Mucosa of descending colon (tissue), 3 donors: ENCODE measurements around the gene SLC39A9. TPM values are rescaled to one million over a fixed set of nuclear protein-coding genes. Genes with fewer than 3 reads are reported as not detected.

ENCODE experiments used
- ATAC-seq: fragments of 200-7000 bp; cut with Tn5 transposase; one replicate; pipeline ENCODE4 v1.9.1; 2020; ENCODE audit warnings: mild to moderate bottlenecking, moderate library complexity
- DNase-seq, 3 donors: peaks; one replicate each; pipeline ENCODE4 v3.0.0-alpha.2; 2020
- H3K36me3 ChIP-seq: fragments of 200-600 bp; one replicate; pipeline ENCODE4 v1.8.0; 2021; ENCODE audit warnings: low read depth, mild to moderate bottlenecking
- H3K4me1 ChIP-seq: fragments of 200-600 bp; one replicate; pipeline ENCODE4 v1.8.0; 2021; ENCODE audit warnings: low read depth, mild to moderate bottlenecking
- H3K4me3 ChIP-seq: fragments of 200-600 bp; one replicate; pipeline ENCODE4 v1.8.0; 2021; ENCODE audit warnings: mild to moderate bottlenecking
- H3K9me3 ChIP-seq: fragments of 200-600 bp; one replicate; pipeline ENCODE4 v1.8.0; 2021; ENCODE audit warnings: mild to moderate bottlenecking
- CTCF ChIP-seq: fragments of 200-600 bp; IDR thresholded peaks from one replicate; pipeline ENCODE4 v1.8.0; 2022; ENCODE audit warnings: antibody characterized with exemption, mild to moderate bottlenecking
- intact Hi-C, 2 donors: fragments of 100-400 bp; cut with DNase I in 1 of 2; cut with micrococcal nuclease in 1 of 2; formaldehyde crosslinking; loops; one replicate each; pipeline versions ENCODE4 v1.11.0 to v1.11.1; 2022; cut with DNase I, micrococcal nuclease
- total RNA-seq, 3 donors: library from RNA; stranded (reverse); fragmentation: NEBNext Ultra II Directional in 2 of 3; extraction: Animal tissue kit (Norgen Biotek cat#: 25700) in 2 of 3; gene quantifications; one replicate each; pipeline versions ENCODE4 v1.2.1 to v1.2.4, GENCODE V29; 2021 to 2023
- donor health status: DM: no; HTN: no; CAD: no; lungs with moderate emphysema.
- donor health status: DM: no; HTN: no; CAD: no.
- donor health status: DM: no; HTN: yes; CAD: no.

The SLC39A9 gene
- total RNA-seq, 3 donors from 2014 or later, result 52.5 to 82.9 (median 78.5) TPM

GRCh38 chr14:69363964-69364363 is 34.5 kb upstream of the SLC39A9 start:
- no peaks in the 10 kb centered on the region for H3K4me1 ChIP-seq
- intact Hi-C loops, result loop anchor here in 1 of 2 donors (10.0 kb wide), 1 partner anchor 119 kb away; no protein-coding TSS in a partner anchor
- H3K9me3 ChIP-seq, result no peaks in the 10 kb centered on the region
- no peak for ATAC-seq
- no peak for DNase-seq
- H3K36me3 ChIP-seq, result no peaks in the 10 kb centered on the region
- no peak for TF ChIP-seq CTCF
- H3K4me3 ChIP-seq, result no peak overlapping the region

- no peaks in the 10 kb centered on the region for H3K9me3 ChIP-seq
- H3K4me3 ChIP-seq, result no peak overlapping the region
- intact Hi-C loops, result loop anchor here in 1 of 2 donors (10.0 kb wide), 1 partner anchor 120 kb away; no protein-coding TSS in a partner anchor
- H3K4me1 ChIP-seq, result no peaks in the 10 kb centered on the region
- ATAC-seq (no peak), DNase-seq (no peak)
- H3K36me3 ChIP-seq, result no peaks in the 10 kb centered on the region
- no peak for TF ChIP-seq CTCF
Observed at GRCh38 chr14:69364378-69364777, 34.1 kb upstream of the SLC39A9 start.

GRCh38 chr14:69366069-69366468 is 32.4 kb upstream of the SLC39A9 start:
- intact Hi-C loops, result loop anchor here in 1 of 2 donors (10.0 kb wide), 1 partner anchor 121 kb away; no protein-coding TSS in a partner anchor
- Histone ChIP-seq H3K9me3 (no peaks in the 10 kb centered on the region), H3K4me3 (no peak overlapping the region), H3K4me1 (no peaks in the 10 kb centered on the region), H3K36me3 (no peaks in the 10 kb centered on the region)
- DNase-seq, result no peak
- no peak for TF ChIP-seq CTCF
- no peak for ATAC-seq

- DNase-seq (no peak), ATAC-seq (no peak)
- no peak for TF ChIP-seq CTCF
- H3K9me3 ChIP-seq, result no peaks in the 10 kb centered on the region
- intact Hi-C loops, result loop anchor here in 1 of 2 donors (10.0 kb wide), 1 partner anchor 122 kb away; no protein-coding TSS in a partner anchor
- no peak overlapping the region for H3K4me3 ChIP-seq
- H3K36me3 ChIP-seq, result no peaks in the 10 kb centered on the region
- no peaks in the 10 kb centered on the region for H3K4me1 ChIP-seq
Observed at GRCh38 chr14:69366761-69367160, 31.7 kb upstream of the SLC39A9 start.

GRCh38 chr14:69368381-69368780 is 30.1 kb upstream of the SLC39A9 start:
- intact Hi-C loops, result loop anchor here in 1 of 2 donors (10.0 kb wide), 1 partner anchor 124 kb away; no protein-coding TSS in a partner anchor
- Histone ChIP-seq H3K36me3 (no peaks in the 10 kb centered on the region), H3K4me3 (no peak overlapping the region), H3K9me3 (no peaks in the 10 kb centered on the region), H3K4me1 (no peaks in the 10 kb centered on the region)
- TF ChIP-seq CTCF, result no peak
- ATAC-seq (no peak), DNase-seq (no peak)

- DNase-seq (no peak), ATAC-seq (no peak)
- no peaks in the 10 kb centered on the region for H3K36me3 ChIP-seq
- H3K4me1 ChIP-seq, result no peaks in the 10 kb centered on the region
- no peak overlapping the region for H3K4me3 ChIP-seq
- intact Hi-C loops, result no loop called here
- no peaks in the 10 kb centered on the region for H3K9me3 ChIP-seq
- no peak for TF ChIP-seq CTCF
Observed at GRCh38 chr14:69370061-69370460, 28.4 kb upstream of the SLC39A9 start.
